Right ventricle myocardium superior (tissue), 1 donor: ENCODE measurements around the gene EYA2. TPM values are rescaled to one million over a fixed set of nuclear protein-coding genes. Genes with fewer than 3 reads are reported as not detected.

Experiments
- ATAC-seq: fragments of 200-7000 bp; cut with Tn5 transposase; one replicate; pipeline ENCODE4 v1.9.1; 2020; ENCODE audit warnings: mild to moderate bottlenecking; ENCODE audit not compliant: poor library complexity
- DNase-seq: peaks from one replicate; pipeline ENCODE4 v3.0.0-alpha.2; 2020
- intact Hi-C: fragments of 100-400 bp; cut with DNase I; formaldehyde crosslinking; loops from one replicate; pipeline ENCODE4 v1.11.2; 2022
- total RNA-seq: library from RNA; stranded (reverse); fragmentation: NEBNext Ultra II Directional; extraction: Animal tissue kit (Norgen Biotek cat#: 25700); gene quantifications from one replicate; pipeline ENCODE4 v1.2.1, GENCODE V29; 2021
- donor health status: DM: no; HTN: yes; CAD: no; lungs with severe emphysema.

Gene EYA2
- total RNA-seq, 1 donor from 2014 or later: 0.65 TPM

GRCh38 chr20:47099825-47100441, 205.3 kb downstream of the EYA2 start:
- intact Hi-C loops: no loop called here
- DNase-seq (no peak), ATAC-seq (peak; percentile 69)

DNA sequence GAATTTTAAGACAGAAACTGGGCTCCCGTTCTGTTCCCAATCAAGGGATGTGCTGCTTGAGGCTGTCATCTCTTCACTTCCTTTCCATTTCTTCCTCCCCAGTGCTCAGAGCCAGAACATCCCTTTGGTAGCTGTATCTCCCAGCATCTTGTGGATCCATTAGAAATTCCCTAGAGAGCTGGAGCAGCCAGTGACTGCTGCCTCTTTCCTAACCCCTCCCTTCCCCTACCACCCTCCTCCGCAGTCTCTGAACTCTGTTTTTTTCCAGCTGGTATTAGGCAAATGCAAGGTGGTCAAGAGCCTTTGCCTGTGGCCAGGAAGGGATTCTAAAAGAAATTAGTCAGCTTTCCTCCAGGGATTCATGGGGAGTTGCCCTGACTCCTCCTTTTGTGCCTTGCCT, 208.0 kb downstream of the EYA2 start:
- ATAC-seq (peak; percentile 77), DNase-seq (no peak)
- intact Hi-C loops: no loop called here

DNA sequence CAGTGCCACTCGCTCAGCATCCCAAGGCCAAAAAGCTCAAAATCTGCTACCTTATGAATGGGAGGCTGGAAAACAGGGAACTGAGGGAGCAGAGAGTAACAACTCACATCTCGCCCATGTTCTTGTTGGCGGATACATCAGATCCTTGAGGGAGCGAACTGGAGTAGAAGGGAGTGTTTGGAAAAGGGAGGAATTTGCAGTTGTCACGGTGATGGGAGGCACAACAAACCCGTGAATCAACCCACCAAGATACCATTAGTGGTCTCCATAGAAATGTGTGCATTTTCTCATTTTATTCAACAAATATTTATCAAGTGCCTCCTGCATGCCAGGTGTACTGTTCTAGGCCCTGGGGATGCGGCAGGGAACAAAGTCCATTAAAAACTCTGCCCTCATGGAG, 212.1 kb downstream of the EYA2 start:
- intact Hi-C loops: no loop called here
- no peak for ATAC-seq
- no peak for DNase-seq

DNA sequence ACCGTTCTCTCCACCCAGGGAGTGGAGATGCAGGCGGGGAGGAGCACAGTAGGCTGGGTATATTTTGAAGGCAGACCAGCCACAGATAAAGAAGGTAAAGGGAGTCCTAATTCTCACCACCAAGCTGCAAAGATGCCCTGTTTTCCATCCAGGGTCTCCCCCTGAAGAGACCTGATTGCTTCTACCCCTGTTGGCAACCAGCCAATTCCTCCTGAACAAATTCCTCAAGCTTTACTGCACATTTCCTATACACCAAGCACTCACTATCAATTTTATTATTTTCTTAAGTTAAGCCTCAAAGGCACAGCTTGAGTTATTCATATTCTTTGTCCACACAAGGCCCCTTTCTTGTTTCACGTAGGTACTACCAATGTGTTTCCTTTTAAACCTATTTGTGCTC, 214.4 kb downstream of the EYA2 start:
- intact Hi-C loops: no loop called here
- no peak for ATAC-seq
- no peak for DNase-seq

GRCh38 chr20:47110819-47111218, 216.2 kb downstream of the EYA2 start:
- intact Hi-C loops: no loop called here
- ATAC-seq: no peak
- no peak for DNase-seq

DNA sequence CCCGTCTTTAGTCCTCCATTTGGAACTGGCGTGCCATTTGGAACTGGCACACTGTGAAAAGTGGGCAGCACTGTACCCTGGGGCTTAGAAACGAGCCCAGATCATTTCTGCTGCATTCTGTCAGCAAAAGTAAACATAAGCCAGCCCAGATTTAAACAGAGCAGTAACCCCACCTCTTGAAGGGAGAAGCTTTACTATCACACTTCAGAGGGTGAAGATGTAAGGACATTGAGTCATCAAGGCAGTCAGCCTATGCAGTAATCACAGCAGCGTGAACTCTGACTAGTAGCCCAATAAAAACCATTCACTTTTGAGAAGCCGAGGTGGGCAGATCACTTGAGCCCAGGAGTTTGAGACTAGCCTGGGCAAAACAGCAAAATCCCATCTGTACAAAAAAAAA, 216.9 kb downstream of the EYA2 start:
- intact Hi-C loops: no loop called here
- no peak for DNase-seq
- ATAC-seq: no peak

DNA sequence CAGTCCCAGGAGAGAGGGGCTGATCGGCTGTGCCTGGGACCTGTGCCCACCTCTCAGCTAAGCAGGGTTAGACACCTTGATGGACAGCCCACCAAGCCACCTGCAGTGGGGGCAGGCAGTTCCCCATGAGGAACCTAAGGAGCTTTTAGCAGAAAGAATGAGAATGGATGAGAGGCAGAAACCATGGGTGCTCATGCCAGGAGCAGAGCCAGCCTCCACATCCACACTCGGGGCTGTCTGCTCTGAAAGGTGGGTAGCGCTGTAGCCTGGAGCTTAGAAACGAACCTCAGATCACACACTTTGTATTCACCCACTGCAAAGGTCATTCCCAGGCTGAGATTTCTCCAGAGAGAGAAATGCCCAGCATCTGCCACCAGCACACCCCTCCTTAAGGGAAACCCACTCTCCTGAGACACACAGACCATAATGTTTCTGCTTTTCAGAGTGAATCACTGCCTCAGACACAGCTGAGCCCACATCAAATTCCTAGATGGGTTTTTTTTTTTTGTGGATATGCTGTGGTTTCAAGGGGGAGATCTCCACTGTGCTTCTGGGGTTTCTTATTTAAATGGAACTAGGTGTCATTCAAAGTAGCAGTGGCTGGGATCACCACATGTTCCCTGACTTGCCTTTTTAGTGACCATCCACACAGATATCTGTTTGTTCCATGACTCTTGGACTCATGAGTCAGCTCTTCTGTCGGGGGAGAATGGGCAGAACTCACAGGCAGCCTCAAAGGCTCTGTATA, 218.9 kb downstream of the EYA2 start:
- DNase-seq (no peak), ATAC-seq (no peak)
- intact Hi-C loops: no loop called here

DNA sequence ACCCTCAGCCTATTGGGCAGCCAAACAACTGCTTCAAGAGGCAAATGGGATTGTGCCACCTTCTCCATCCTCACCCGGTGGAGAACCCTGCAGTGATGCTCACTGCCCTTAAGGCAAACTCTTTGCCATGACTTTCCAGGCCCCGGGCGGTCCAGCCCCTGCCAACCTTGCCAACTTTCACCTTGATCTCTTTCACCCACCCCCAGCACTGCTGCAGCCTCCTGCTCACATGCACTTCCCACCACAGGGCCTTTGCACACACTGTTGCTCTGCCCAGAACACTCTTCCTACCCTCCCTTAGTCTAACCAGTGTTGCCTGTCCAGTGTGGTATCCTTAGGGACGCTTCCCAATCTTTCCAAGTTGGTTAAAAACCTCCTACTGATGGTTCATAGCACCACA, 221.1 kb downstream of the EYA2 start:
- ATAC-seq: no peak
- no peak for DNase-seq
- intact Hi-C loops: no loop called here

DNA sequence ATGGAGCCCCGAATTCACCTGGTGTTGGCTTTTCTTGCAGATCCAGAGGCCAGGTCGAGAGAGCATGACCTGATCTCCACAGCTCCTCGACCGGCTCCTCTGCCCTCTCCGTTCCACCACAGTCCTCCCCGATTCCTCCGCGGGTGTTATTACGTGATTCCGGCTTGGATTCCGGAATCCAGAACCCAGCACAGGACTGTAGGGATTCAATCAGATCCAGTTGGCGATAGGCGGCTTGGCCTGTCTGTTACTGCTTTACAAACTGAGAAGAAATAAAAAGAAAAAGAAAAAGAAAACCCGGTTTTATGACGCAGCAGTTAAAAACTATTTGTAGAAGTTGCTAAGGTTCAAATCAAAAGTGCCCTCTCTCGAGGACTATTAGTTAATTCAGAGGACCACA, 222.7 kb downstream of the EYA2 start:
- no peak for DNase-seq
- ATAC-seq: no peak
- intact Hi-C loops: no loop called here

- intact Hi-C loops: no loop called here
- no peak for ATAC-seq
Observed at GRCh38 chr20:47117773-47118172, 223.1 kb downstream of the EYA2 start.

DNA sequence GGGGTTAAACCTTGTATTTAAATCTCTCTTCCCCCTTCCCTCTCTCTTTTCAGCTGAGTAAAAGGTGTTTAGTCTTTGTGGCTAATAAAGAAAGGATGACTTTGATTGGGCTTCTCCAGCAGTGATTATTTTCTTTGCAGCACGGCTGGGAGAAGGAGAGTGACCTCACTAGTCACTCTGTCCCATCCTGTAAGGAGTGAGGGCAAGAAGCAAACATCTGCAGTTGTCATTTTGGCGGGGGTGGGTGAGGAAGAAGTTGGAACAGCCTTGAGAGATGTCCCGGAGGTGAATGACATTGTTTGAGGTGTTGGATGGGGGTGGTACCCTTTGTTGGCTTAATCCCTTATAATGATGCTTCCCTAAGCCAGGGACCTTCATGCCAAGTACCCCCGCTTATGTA, 223.6 kb downstream of the EYA2 start:
- intact Hi-C loops: no loop called here
- DNase-seq (no peak), ATAC-seq (peak; percentile 44)

More at GRCh38 chr20:47117773-47118172, 223.1 kb downstream of the EYA2 start:
- no peak for DNase-seq

DNA sequence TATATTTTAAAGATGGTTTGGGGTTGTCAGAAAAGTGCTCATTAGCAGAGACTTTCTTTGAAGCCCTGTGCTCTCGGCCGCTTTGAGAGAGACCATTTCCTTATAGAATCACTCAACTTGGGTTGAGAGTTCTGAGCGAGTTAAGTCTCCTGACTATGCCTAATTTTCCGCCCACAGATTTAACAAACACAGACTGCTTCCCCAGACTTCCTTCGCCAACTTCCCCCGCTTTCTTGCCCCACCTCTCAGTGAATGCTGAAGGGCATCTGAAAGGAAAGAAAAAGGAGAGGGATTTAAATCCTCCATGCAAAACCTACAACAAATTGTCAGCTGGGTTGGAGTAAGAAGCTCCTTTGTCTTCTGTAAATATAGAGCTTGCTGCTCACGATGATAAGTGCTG, 224.0 kb downstream of the EYA2 start:
- DNase-seq: no peak
- intact Hi-C loops: no loop called here
- ATAC-seq: peak; percentile 25

DNA sequence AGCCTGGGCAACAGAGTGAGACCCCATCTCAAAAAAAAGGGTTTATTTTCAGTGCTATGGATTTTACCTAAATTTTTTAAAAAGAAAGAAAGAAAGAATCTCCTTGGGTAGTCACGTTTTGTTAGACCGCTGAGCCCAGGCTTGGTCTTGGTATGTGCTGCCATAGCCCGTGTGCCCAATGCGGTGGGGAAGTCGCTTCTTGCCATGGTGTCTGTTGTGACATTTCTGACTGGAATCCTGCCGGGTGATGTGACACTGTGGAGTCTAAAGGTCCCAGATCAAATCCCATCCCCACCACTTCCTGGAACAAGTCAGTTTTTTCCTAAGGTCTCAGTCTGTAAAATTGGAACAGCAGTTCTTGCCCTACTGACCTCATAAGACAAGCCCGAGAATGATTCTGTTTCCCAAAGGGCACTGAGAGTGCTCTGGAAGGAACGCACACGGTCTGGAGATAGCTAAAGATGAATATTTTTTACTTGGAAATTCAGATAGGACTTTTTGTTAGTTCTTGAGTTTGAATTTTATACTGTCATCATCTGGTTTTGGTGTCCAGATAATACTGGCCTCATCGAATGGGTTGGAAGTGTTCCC, 225.8 kb downstream of the EYA2 start:
- no peak for DNase-seq
- intact Hi-C loops: no loop called here
- no peak for ATAC-seq

DNA sequence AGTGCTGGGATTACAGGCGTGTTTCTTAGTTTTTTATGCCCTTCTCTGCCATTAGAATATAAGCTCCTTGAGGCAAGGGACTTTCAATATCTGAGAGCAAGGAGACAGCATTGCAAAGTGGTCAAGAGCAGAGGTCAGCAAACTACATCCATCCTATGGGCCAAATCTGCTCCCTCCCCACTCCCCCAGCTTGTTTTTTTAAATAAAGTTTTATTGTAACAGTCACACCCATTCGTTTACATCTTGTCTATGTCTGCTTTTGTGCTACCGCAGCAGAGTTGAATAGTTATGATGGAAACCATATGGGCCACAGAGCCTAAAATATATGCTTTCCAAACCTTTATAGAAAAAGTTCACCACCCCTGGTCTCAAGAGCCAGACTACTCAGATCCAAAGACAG, 227.9 kb downstream of the EYA2 start:
- ATAC-seq: no peak
- intact Hi-C loops: no loop called here
- DNase-seq: no peak

GRCh38 chr20:47124181-47124717, 229.6 kb downstream of the EYA2 start:
- intact Hi-C loops: no loop called here
- DNase-seq: no peak
- ATAC-seq: peak; percentile 25

DNA sequence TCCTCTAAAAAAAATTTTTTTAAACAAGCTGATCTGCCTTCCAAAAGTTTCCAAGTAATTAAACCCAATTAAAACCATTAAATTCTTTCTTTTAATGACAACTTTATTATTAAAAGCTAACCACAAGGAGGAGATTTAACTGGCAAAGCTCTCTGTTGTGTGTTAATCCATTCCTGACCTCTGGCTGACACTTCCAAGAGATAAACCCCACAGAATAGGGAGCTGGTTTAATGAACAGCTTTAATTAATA, 230.8 kb downstream of the EYA2 start:
- intact Hi-C loops: no loop called here
- DNase-seq (no peak), ATAC-seq (peak; percentile 80)

DNA sequence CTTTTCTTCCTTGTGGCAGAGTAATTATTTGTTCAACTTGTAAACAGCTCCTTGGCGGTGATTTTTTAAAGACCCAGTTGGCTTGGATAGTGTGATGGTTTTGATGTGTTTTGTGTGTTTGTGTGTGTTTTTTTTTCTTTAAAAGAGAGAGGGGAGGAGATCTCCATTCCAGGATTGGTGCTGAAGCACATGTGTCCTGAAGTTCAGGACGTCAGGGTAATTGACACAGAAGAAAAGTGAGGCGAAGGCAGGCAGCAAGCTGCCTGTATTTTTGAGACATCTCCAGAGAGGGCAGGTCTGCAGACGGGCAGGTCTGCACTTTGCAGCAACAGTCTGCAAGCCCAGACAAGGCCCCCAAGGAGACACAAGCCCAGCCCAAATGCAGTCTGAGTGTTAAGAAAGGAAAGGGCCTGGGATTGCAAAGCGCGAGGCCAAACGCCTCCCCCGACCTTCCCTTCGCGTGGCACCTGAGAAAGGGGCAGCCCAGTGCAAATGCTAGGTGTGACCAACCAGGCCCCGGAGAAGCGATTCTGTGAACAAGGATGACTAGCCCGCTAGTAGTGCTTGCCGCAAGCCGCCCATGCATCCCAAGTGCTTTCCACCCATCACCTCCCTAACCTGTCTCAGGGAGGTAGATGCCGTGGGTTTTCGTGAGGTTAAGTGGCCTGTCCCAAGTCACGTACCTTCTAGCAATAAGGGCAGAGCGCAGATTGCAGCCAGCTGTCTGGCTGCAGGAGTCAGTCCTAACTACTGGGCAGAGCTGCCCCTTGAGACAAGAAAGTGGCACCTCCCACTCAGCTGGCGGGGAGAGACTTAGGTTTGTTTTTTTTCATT, 231.3 kb downstream of the EYA2 start:
- DNase-seq: no peak
- intact Hi-C loops: no loop called here
- peak; percentile 44 for ATAC-seq

GRCh38 chr20:47126709-47127108, 232.1 kb downstream of the EYA2 start:
- no peak for ATAC-seq
- intact Hi-C loops: no loop called here
- DNase-seq: no peak

DNA sequence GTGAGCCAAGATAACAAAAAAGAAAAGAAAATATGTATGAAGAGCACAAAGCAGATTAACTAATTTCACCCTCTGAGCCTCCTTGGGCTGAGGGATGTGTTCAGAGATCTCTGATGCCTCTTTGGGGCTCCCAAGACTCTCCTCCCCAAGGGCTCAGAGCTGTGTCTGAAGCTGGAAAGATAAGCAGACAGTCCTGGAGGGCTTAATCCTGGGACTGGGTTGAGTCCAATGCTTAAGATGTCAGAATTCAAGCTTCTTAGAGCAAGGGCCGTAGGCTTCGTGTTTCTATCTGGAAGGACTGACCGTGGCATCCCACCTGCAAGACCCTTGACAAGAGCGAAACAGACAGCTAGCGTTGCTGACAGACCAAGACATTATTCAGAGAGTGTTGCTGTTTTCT, 232.9 kb downstream of the EYA2 start:
- DNase-seq (no peak), ATAC-seq (no peak)
- intact Hi-C loops: no loop called here

DNA sequence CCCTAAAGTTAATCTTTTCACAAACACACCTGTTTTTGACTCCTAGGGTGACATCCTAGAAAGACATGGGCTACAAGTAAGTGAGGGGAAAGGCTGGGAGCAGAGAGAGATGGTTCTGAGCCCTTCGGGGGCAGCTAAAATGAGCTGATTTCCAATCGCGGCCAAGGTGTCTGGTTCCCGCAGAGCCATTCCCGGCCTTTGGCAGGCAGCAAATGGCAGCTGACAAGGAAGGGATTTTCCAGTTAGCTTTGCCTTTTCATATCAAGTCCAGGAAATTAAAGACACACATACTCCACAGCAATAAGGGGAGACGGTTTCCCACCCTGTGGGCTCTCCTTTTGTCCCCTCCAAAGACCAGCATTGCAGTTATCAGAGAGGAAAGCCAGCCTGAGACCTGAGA, 233.4 kb downstream of the EYA2 start:
- DNase-seq: no peak
- intact Hi-C loops: no loop called here
- ATAC-seq: no peak
